Measurements from ENCODE around the gene VAMP5.
"Not testable (repeated sequence)": the region's sequence is repeated elsewhere in the genome, so short reads cannot be mapped to it uniquely, and the experiment has no call there.

VAMP5 gene, protein sequence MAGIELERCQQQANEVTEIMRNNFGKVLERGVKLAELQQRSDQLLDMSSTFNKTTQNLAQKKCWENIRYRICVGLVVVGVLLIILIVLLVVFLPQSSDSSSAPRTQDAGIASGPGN

DNA sequence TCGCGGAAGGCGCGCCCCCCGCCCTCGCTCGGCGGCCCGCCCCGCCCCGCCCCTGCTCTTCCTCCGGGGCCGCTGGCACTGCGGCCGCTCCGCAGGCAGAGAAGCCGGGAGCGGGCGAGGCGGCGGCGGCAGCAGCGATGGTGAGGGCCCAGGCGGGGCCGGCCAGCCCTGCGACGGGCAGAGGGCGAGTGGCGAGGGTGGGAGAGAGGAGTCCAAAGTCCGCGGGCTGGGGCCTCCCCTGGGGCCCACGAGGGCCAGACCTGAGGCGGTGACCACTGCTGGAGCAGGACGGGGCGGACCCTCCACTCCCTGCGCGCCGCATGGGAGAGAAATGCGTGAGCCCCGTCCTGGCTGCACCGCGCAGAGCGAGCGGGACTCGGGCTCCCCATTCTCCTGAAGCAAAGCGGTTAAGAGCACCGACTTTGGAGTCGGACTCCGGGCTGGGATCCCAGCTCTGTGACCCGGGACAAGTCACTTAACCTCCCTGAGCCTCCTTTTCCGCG lies at the start of gene VAMP5:
Gene VAMP5, plus strand, starts transcription at position 78 of the 503 bp plus-strand sequence. Its CDS starts 60 bp downstream, at position 138.
- DNase-seq (ENCODE audit: low spot score), result no peak

DNA sequence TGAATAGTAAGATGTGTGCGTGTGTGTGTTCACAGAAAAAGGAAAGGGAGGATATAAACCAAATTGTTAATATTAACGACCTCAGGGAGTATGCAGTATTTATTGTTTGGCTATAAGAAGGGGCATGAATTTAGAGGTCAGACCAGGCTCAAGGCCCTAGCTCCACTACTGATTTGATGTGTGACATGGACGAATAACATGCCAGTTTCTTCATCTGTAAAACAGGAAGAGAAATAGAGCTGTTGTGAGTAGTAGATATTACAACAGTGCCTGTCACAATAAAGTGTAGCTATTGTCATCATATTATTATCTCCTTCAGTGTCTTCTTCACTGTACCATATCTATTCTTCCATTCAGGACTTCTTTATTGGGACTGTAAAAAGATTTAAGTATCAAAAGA lies 49.4 kb upstream of the VAMP5 start:
- no peak for DNase-seq (ENCODE audit: low spot score)

DNA sequence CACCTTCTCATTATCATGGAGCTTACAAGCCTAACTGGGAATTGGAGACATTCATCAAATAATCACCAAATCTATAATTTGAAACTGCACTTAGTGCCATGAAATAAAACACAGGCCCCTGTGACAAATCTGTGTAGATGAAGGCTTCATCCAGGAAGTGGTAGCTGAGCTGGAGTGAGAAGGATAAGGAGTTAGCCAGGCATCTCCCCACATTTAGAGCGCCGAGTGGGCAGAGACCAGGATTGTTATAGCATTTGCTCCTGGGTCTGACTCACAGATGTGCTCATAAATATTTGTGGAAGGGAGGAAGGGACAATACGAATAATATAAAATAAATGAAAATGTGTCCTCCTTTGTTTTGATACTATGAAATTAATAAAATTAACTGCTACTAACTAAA lies 47.8 kb upstream of the VAMP5 start:
- DNase-seq (ENCODE audit: low spot score), result no peak

DNA sequence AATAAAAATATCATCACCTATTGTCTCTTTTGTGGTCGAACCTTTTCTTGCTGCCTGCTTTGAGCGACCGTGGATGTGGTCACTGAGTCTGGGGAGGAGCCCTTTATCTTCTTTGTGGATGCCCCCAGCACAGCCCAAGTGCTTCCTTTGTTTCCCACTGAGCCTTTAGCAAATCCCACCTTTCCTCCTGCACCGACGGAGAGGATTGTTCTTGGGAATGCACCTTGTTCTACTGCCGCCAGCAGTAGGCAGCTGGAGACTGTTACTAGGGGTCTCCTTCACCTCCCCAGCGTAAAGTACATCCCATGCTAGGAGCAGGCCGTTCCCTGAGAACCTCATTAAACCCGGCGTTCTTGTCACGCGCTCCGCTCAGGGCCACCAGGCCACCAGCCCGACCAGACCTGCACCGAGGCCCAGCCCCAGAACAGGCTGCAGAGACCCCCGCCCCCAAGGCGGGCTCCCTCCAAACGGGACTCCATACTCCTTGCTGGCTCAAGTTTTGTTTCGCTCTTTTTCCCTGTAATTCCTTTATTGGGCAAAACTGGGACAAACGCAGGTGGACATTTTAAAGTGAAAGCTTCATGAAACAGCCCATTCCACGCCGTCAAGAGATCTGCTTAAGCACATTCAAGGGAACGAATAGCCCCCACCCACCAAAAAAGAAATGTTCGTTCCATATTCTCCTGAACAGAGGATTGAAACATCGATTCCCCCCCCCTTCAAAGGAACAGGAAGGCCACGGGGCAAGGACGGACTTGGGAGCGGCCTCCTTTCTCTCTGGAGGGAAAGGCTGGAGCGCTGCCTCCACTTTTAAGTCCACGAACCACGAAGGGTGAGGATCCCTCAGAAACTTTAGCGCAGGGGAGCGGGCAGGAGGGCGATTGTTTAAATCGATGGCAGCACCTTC lies 46.4 kb upstream of the VAMP5 start:
- DNase-seq (ENCODE audit: low spot score), result no peak

DNA sequence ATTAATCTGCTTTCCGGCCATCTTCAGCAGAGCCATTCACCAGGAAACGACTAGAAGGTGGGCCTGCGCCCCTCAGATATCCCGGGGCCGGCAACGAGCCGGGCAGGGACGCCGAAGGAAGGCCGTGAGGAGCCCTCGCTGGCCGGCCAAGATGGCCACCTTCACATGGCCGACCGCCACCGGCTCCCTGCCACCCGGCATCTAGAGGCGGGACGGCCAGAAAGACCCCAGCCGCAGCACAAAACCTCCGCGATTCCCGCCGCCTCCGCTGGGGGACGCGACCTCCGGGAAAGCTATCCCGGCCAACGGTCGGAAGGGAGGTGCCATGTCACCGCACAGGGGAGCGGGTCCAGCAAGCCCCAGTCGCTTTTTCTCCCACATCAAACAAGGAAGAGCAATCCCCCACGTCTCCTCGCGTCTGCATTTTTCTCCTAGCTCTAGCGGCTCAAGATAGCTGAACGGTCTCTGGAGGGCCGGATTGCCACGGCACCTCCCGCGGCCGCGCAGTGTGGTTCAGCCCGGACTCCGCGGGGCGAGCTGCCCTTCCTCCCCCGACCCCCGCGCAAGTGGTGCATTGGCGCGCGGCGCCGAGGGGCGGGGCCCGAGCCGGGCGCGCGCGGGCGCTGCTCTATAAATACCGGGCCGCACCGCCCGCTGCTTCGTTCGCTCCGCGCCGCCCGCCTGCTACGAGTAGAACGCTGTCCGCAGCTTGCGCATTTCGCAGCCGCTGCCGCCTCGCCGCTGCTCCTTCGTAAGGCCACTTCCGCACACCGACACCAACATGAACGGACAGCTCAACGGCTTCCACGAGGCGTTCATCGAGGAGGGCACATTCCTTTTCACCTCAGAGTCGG lies 45.5 kb upstream of the VAMP5 start, which contains the start of gene MAT2A:
Gene MAT2A, plus strand, starts transcription at position 662 of the 854 bp plus-strand sequence. Its CDS starts 120 bp downstream, at position 782.
- peak; percentile 89 for DNase-seq (ENCODE audit: low spot score)

DNA sequence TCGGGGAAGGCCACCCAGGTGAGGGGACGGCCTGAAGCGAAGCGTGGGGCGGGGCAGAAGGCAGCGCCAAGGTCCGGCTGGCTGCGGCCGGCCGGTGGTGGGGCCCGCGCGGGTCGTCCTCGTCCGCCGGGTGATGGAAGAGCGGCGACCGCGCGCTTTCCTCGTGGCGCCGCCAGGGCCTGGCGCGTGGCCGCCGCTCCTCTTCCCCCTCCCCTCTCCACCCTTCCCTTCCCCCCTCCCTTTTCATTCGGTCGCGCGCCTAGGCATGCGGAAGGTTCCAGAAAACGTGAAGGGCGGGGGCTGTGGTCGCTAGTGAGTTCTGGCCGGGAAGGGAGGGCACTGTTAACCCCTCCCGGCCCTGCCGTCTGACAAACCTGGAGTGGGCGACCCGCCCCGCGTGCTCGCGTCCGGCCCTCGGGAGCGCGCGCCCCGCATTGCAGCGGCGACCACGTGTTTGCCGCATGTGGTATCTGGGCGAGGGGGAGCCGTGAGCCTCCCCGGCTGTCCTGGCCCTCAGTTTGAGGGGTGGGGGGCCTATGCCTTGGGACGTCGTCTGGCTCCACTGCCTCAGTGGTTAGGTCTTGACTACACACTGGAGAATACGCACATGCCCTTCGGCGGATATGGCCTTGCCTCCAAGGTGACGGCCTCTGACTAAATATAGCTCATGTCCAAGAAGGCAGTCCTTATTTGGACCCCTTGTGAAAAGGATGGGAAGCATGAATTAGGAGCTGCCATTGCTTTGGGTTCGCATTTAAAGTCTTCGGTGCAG lies 44.7 kb upstream of the VAMP5 start:
- peak; percentile 68 for DNase-seq (ENCODE audit: low spot score)

DNA sequence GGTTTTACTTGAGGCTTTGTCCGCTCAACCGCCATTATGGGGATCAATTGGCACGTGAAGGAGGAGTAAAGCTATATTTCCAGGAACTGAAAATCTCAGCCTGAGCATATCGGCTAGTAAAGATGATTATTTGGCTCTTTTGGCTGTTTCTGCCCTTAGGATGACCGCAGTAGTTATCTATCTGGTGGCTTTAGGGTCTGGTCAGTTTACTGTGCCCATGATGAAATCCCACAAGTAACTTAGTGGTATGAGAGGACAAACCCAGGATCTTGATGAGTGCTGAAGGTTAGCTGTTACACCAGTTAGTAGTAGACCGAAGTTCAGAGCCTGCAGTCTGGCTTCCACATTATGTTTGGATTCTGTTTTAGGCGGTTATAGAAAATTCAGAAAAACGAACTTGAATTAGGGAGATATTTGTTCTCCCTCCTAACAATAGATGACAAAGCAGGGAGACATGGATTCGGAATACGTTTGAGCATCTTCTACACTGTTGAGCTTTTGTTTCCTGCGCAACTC lies 44.0 kb upstream of the VAMP5 start:
- no peak for DNase-seq (ENCODE audit: low spot score)

DNA sequence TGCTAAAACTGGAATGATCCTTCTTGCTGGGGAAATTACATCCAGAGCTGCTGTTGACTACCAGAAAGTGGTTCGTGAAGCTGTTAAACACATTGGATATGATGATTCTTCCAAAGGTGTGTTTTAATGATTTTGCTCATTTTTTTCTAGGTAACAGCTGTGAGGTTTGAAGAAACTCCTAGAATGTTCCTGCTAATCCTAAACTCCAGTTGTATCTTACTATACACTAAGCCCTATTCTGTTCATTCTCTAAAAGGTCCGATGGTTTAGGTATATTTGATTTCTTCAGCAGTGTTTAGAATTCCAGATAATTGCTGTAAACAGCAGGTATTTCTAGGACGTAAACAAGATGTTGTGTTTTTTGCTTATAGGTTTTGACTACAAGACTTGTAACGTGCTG lies 43.0 kb upstream of the VAMP5 start:
- DNase-seq (ENCODE audit: low spot score), result no peak

DNA sequence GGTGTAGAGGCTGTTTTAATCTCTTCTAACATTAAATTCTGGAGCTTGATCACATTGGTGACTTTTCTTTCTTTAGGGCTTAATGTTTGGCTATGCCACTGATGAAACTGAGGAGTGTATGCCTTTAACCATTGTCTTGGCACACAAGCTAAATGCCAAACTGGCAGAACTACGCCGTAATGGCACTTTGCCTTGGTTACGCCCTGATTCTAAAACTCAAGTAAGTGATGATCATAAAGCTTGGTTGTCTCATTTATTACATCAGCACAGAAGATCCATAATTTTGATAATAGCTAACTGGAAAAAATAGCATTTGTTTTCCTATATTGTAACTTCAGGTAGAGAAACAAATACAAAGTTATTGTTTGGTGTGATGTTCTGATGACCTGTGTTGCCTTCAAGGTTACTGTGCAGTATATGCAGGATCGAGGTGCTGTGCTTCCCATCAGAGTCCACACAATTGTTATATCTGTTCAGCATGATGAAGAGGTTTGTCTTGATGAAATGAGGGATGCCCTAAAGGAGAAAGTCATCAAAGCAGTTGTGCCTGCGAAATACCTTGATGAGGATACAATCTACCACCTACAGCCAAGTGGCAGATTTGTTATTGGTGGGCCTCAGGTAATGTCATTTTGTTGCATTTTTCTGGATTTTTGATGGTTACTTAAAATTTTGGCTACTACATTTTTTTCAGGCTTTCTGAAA lies 42.3 kb upstream of the VAMP5 start:
- no peak for DNase-seq (ENCODE audit: low spot score)

DNA sequence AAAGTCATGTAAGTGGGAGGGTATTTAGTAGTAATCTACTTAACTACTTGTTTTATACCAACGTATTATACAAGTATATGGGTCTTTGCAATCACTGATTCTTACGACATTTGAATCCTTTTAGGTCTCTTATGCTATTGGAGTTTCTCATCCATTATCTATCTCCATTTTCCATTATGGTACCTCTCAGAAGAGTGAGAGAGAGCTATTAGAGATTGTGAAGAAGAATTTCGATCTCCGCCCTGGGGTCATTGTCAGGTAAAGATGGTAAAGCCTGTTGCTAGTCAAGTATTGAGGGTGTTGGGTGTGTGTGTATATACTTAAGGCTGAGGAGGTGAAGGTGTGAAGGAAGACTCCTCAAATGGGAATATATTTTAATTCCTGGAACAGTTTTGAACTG lies 41.5 kb upstream of the VAMP5 start:
- no peak for DNase-seq (ENCODE audit: low spot score)

DNA sequence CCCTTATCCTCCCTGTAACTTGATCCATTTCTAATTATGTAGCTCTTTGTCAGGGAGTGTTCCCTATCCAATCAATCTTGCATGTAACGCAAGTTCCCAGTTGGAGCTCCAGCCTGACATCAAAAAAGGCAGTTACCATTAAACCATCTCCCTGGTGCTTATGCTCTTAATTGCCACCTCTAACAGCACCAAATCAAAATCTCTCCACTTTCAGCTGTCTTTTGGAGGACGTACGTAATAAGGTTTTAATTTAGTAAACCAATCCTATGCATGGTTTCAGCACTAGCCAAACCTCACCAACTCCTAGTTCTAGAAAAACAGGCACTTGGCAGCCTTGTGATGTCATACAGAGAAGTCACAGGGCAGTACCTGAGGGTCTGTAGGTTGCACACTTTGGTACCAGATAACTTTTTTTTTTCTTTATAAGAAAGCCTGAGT lies 40.0 kb upstream of the VAMP5 start:
- not testable (repeated sequence) for DNase-seq (ENCODE audit: low spot score)

DNA sequence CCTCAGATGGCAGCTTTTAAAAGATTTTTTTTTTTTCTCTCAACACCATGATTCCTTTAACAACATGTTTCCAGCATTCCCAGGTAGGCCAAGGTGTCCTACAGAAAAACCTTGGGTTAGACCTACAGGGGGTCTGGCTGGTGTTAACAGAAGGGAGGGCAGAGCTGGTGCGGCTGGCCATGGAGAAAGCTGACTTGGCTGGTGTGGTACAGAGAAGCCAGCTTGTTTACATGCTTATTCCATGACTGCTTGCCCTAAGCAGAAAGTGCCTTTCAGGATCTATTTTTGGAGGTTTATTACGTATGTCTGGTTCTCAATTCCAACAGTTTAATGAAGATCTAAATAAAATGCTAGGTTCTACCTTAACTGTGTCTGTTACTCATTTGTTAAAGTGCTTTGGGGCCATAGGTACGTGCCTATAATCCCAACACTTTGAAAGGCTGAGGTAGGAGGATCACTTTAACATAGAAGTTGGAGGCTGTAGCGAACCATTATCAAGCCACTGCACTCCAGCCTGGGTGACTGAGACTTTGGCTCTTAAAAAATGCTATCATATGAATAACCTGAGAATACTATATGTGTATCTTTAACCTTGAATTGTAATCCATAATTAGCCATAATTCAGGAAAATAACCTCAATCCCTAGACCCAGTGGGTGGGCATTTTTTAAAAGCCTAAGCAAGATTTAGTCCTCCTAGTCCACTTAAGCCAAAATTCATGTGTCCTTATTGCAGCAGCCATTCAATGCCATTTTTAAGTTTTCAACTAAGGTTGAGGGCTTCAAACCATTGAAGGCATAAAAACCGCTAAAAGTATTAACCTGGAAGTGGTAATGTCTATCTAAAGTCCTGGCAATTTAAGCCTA lies 39.1 kb upstream of the VAMP5 start:
- not testable (repeated sequence) for DNase-seq (ENCODE audit: low spot score)

DNA sequence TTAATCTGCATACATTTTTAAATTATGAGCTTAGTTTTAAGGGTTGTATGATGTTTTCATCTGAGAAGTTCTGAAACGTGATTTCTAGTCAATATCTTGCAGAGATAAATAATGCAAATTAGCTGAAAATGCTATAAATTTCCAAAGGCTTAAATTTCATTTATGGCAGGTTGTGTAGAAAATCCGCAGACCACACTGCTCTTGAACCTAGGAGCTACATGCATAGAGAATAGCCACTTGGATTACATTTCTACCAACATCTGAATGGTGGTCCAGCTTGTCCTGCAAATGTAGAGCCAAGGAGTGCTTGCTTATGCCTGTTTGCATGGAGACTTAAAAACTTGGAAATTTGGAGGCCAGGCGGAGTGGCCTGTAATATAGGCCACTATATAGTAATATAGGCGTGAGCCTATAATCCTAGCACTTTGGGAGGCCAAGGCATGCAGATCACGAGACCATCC lies 38.4 kb upstream of the VAMP5 start:
- no peak for DNase-seq (ENCODE audit: low spot score)

DNA sequence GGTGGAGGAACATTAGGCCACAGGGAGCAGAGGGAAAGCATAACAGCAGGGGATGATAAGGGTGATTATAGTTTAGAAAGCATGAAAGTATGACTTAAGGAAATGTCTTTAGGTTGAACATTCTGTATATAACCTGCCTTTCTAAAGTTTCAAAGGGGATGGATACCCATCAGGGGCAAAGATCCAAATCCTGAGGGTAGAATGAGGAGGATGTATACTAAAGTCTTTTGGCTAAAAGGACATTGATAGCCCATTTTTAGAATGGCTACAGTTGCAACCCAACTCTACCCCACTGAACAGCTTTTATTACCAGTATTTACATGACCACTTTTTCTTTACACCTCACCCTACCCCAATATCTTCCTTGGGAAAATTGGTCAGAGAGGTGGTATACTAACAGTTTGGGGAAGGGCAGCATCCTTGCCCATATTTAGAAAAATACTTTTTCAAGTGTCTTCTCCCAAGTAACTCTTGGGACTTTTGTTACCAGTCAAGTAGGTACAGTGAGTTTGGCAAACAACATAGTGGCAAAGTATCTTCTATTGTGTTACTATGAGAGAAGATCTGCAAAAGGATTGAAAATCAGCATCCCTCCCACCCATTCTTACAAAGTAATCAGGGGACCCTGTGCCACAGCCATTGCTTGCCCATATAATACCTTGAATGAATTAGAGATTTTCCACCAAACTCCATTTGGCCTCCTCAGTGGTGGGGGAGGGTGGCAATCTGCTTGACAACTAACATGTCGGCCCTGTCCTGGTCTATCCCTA lies 37.0 kb upstream of the VAMP5 start:
- no peak for DNase-seq (ENCODE audit: low spot score)

DNA sequence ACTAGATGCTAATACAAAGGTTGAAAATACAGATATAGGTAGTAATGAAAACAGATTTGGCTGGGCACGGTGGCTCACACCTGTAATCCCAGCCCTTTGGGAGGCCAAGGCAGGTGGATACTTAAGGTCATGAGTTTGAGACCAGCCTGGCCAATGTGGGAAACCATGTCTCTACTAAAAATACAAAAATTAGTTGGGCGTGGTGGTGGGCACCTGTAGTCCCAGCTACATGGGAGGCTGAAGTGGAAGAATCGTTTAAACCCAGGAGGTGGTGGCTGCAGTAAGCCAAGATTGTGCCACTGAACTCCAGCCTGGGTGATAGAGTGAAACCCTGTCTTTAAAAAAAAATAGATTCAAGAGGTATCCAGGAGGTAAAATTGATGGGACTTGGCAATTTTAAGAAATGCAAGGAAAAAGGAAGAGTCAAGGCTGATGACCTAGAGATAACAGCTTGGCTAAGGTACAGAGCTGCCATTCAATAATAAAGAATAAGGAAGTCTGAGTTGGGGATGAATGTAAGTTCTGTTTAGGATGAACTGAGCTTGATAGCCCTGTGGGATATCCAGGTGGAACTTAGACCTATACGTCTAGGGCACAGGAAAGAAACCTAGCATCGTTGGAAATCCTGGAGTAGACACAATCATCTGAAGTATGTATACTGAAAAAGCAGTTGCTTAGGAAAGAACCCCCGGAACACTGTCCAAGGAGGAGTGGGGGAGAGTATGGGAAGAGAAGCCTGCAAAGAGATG lies 36.2 kb upstream of the VAMP5 start:
- no peak for DNase-seq (ENCODE audit: low spot score)

DNA sequence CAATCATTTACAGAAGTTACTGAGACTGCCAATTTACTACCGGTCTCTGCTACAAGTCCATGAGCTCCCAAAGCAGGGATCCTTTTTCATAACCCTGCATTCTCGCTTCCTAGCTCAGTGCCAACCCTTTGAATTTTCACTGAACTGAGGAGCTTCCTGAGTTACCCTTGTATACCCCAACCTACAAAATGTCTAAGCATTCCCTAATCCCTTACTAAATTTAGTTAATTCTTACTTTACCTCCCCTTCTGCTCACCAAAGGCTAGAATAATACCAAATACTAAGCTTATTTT lies 35.7 kb upstream of the VAMP5 start:
- no peak for DNase-seq (ENCODE audit: low spot score)

DNA sequence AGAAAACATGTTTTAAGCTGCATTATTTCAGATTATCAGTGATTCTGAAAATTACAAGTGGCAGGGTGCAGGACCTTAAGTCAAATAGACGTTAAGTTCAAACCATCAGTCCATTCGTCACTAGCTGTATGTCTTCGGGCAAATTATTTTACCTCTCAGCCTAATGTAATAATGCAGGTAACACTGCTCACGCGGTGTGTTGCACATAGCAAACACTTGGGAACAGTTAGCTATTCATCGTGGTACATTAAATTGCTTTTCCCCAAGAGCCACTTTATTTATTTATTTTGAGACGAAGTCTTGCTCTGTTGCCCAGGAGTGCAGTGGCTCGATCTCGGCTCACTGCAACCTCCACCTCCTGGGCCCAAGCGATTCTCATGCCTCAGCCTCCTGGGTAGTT lies 35.1 kb upstream of the VAMP5 start:
- no peak for DNase-seq (ENCODE audit: low spot score)

DNA sequence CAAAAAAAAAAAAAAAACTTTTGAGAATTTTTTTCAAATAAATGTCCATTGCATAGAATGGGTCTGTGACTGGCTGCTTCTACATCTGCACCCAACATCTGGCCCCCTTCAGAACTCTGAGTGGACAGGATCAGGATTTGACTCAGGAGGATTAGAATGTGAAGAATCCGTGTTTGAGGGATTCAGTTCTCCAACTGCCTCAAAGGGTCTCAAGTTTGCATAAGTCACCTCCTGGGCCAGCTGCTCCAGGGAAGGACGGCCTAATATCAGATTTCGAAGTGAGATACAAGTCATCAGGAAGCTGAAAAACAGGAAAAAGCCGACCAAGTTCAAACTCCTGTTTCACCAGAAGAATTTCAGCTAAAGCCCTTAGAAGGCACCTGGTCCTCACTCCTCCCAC lies 34.4 kb upstream of the VAMP5 start:
- no peak for DNase-seq (ENCODE audit: low spot score)

Data from CD4-positive, alpha-beta T cell treated with Interleukin-2 at 100 ng/mL for 4 hours (primary cell).